OCI-LY3 (cell line): ENCODE measurements around the gene SART3.

Experiments used
- CTCF ChIP-seq: fragments of 200-600, 300-600 bp; sonication (generic); IDR thresholded peaks from 2 replicates; pipeline ENCODE4 v1.5.1; 2014; ENCODE audit warnings: antibody characterized with exemption, low read length, low read depth
- EZH2phosphoT487 ChIP-seq: fragments of 200-600 bp; shearing (Covaris generic); IDR thresholded peaks from 2 replicates; pipeline ENCODE4 v1.6.1; 2018; ENCODE audit warnings: antibody characterized with exemption, mixed run types, low read depth

GRCh38 chr12:108578813-108579212, 17.8 kb upstream of the SART3 start:
- TF ChIP-seq CTCF (no peak), EZH2phosphoT487 (no peak)
